Kidney epithelial cell (primary cell): ENCODE data around the gene ZCCHC7. TPM values are rescaled to one million over a fixed set of nuclear protein-coding genes. Genes with fewer than 3 reads are reported as not detected.

Source experiments
- DNase-seq: peaks from one replicate; pipeline ENCODE4 v3.0.0-alpha.2; 2010; ENCODE audit warnings: low read depth
- H3K27me3 ChIP-seq: 2 replicates; pipeline ENCODE4 v1.6.0; 2011; ENCODE audit warnings: low read length; ENCODE audit not compliant: control insufficient read depth, insufficient read depth
- H3K36me3 ChIP-seq: 2 replicates; pipeline ENCODE4 v1.5.1; 2011; ENCODE audit warnings: low read length; ENCODE audit not compliant: control insufficient read depth, insufficient read depth
- H3K4me3 ChIP-seq: 2 replicates; pipeline ENCODE4 v1.5.1; 2011; ENCODE audit warnings: low read depth, mild to moderate bottlenecking, control low read depth, low read length
- CTCF ChIP-seq: IDR thresholded peaks from 2 replicates; pipeline ENCODE4 v1.5.1; 2011; ENCODE audit warnings: mild to moderate bottlenecking, moderate library complexity, low read length, control low read depth, inconsistent platforms; ENCODE audit not compliant: insufficient read depth, poor library complexity, severe bottlenecking
- total RNA-seq: library from RNA; depleted of rRNA; stranded (reverse); fragments of >200 nt; gene quantifications from 2 replicates; pipeline ENCODE4 v1.2.3, GENCODE V29; 2015

ZCCHC7 gene
- total RNA-seq, 1 donor from 2014 or later, result 18.0 TPM

- Histone ChIP-seq H3K36me3 (no peaks in the 10 kb centered on the region), H3K4me3 (no peak overlapping the region), H3K27me3 (no peaks in the 10 kb centered on the region)
- no peak for DNase-seq
- no peak for TF ChIP-seq CTCF
Measured at GRCh38 chr9:37215381-37215780, 95.0 kb downstream of the ZCCHC7 start.

GRCh38 chr9:37215830-37216229 lies 95.5 kb downstream of the ZCCHC7 start:
- TF ChIP-seq CTCF, result no peak
- H3K4me3 ChIP-seq, result no peak overlapping the region
- H3K27me3 ChIP-seq, result no peaks in the 10 kb centered on the region
- DNase-seq, result no peak
- H3K36me3 ChIP-seq, result no peaks in the 10 kb centered on the region

- TF ChIP-seq CTCF, result no peak
- H3K27me3 ChIP-seq, result no peaks in the 10 kb centered on the region
- no peak for DNase-seq
- H3K4me3 ChIP-seq, result no peak overlapping the region
- H3K36me3 ChIP-seq, result no peaks in the 10 kb centered on the region
Measured at GRCh38 chr9:37217161-37217560, 96.8 kb downstream of the ZCCHC7 start.

- Histone ChIP-seq H3K36me3 (no peaks in the 10 kb centered on the region), H3K27me3 (no peaks in the 10 kb centered on the region), H3K4me3 (no peak overlapping the region)
- DNase-seq, result no peak
- no peak for TF ChIP-seq CTCF
Measured at GRCh38 chr9:37218800-37219425, 98.5 kb downstream of the ZCCHC7 start.

GRCh38 chr9:37220971-37221370 lies 100.6 kb downstream of the ZCCHC7 start:
- DNase-seq, result no peak
- Histone ChIP-seq H3K27me3 (no peaks in the 10 kb centered on the region), H3K4me3 (no peak overlapping the region), H3K36me3 (no peaks in the 10 kb centered on the region)
- TF ChIP-seq CTCF, result no peak

GRCh38 chr9:37221489-37222106 lies 101.2 kb downstream of the ZCCHC7 start:
- no peaks in the 10 kb centered on the region for H3K36me3 ChIP-seq
- no peak for TF ChIP-seq CTCF
- no peaks in the 10 kb centered on the region for H3K27me3 ChIP-seq
- no peak for DNase-seq
- H3K4me3 ChIP-seq, result no peak overlapping the region
